ENCODE measurements around the gene RNF31.

Gene RNF31

GRCh38 chr14:24179961-24180796 is 32.9 kb downstream of the RNF31 start:
- H3K4me3 ChIP-seq (ENCODE audit: low read depth in 1 of 5, low read length in 5 of 5), result no peak overlapping the region
- peak overlapping the region; percentile 10 for H3K27ac ChIP-seq (ENCODE audit: low read depth, low read length)
- H3K4me1 ChIP-seq (ENCODE audit: control insufficient read depth in 5 of 5, insufficient read depth in 5 of 5, low read length in 5 of 5), result no peaks in the 10 kb centered on the region
- H3K36me3 ChIP-seq (ENCODE audit: control insufficient read depth in 5 of 5, insufficient read depth in 5 of 5, low read length in 5 of 5), result peaks cover 0 to 95% (median 87%) of the 10 kb centered on the region in 5 donors
- H3K9me3 ChIP-seq (ENCODE audit: control insufficient read depth in 5 of 5, low read length in 5 of 5), result no peaks in the 10 kb centered on the region
- no peaks in the 10 kb centered on the region for H3K27me3 ChIP-seq (ENCODE audit: control insufficient read depth in 5 of 5, insufficient read depth in 4 of 5, low read length in 5 of 5)
- peak overlapping the region in 1 of 5 donors; percentile 37 for H3K9ac ChIP-seq (ENCODE audit: low read length in 5 of 5)

GRCh38 chr14:24181371-24182077 is 34.2 kb downstream of the RNF31 start:
- Histone ChIP-seq H3K27ac (ENCODE audit: low read depth, low read length) (no peak overlapping the region), H3K4me1 (ENCODE audit: control insufficient read depth in 5 of 5, insufficient read depth in 5 of 5, low read length in 5 of 5) (no peaks in the 10 kb centered on the region), H3K9me3 (ENCODE audit: control insufficient read depth in 5 of 5, low read length in 5 of 5) (no peaks in the 10 kb centered on the region), H3K27me3 (ENCODE audit: control insufficient read depth in 5 of 5, insufficient read depth in 4 of 5, low read length in 5 of 5) (no peaks in the 10 kb centered on the region), H3K9ac (ENCODE audit: low read length in 5 of 5) (no peak overlapping the region), H3K36me3 (ENCODE audit: control insufficient read depth in 5 of 5, insufficient read depth in 5 of 5, low read length in 5 of 5) (peaks cover 0 to 100% (median 95%) of the 10 kb centered on the region in 5 donors), H3K4me3 (ENCODE audit: low read depth in 1 of 5, low read length in 5 of 5) (no peak overlapping the region)

- Histone ChIP-seq H3K4me1 (ENCODE audit: control insufficient read depth in 5 of 5, insufficient read depth in 5 of 5, low read length in 5 of 5) (peaks cover 0 to under 1% (median under 1%) of the 10 kb centered on the region in 5 donors), H3K27me3 (ENCODE audit: control insufficient read depth in 5 of 5, insufficient read depth in 4 of 5, low read length in 5 of 5) (no peaks in the 10 kb centered on the region), H3K36me3 (ENCODE audit: control insufficient read depth in 5 of 5, insufficient read depth in 5 of 5, low read length in 5 of 5) (peaks cover 0 to 100% (median 93%) of the 10 kb centered on the region in 5 donors), H3K4me3 (ENCODE audit: low read depth in 1 of 5, low read length in 5 of 5) (no peak overlapping the region), H3K27ac (ENCODE audit: low read depth, low read length) (no peak overlapping the region), H3K9ac (ENCODE audit: low read length in 5 of 5) (no peak overlapping the region), H3K9me3 (ENCODE audit: control insufficient read depth in 5 of 5, low read length in 5 of 5) (no peaks in the 10 kb centered on the region)
These were observed 35.0 kb downstream of the RNF31 start for GRCh38 chr14:24182110-24182882.

GRCh38 chr14:24183014-24183481 is 35.8 kb downstream of the RNF31 start:
- Histone ChIP-seq H3K4me1 (ENCODE audit: control insufficient read depth in 5 of 5, insufficient read depth in 5 of 5, low read length in 5 of 5) (peaks cover 4 to 8% (median 8%) of the 10 kb centered on the region in 5 donors), H3K27me3 (ENCODE audit: control insufficient read depth in 5 of 5, insufficient read depth in 4 of 5, low read length in 5 of 5) (no peaks in the 10 kb centered on the region), H3K36me3 (ENCODE audit: control insufficient read depth in 5 of 5, insufficient read depth in 5 of 5, low read length in 5 of 5) (peaks cover 0 to 94% (median 86%) of the 10 kb centered on the region in 5 donors), H3K9me3 (ENCODE audit: control insufficient read depth in 5 of 5, low read length in 5 of 5) (no peaks in the 10 kb centered on the region), H3K4me3 (ENCODE audit: low read depth in 1 of 5, low read length in 5 of 5) (no peak overlapping the region), H3K27ac (ENCODE audit: low read depth, low read length) (no peak overlapping the region), H3K9ac (ENCODE audit: low read length in 5 of 5) (no peak overlapping the region)

GRCh38 chr14:24184104-24184970 is 37.0 kb downstream of the RNF31 start:
- Histone ChIP-seq H3K27me3 (ENCODE audit: control insufficient read depth in 5 of 5, insufficient read depth in 4 of 5, low read length in 5 of 5) (no peaks in the 10 kb centered on the region), H3K9me3 (ENCODE audit: control insufficient read depth in 5 of 5, low read length in 5 of 5) (no peaks in the 10 kb centered on the region), H3K36me3 (ENCODE audit: control insufficient read depth in 5 of 5, insufficient read depth in 5 of 5, low read length in 5 of 5) (peaks cover 0 to 81% (median 73%) of the 10 kb centered on the region in 5 donors), H3K4me1 (ENCODE audit: control insufficient read depth in 5 of 5, insufficient read depth in 5 of 5, low read length in 5 of 5) (peaks cover 6 to 20% (median 18%) of the 10 kb centered on the region in 5 donors), H3K4me3 (ENCODE audit: low read depth in 1 of 5, low read length in 5 of 5) (no peak overlapping the region), H3K9ac (ENCODE audit: low read length in 5 of 5) (no peak overlapping the region), H3K27ac (ENCODE audit: low read depth, low read length) (no peak overlapping the region)

GRCh38 chr14:24185026-24185425 is 37.7 kb downstream of the RNF31 start:
- Histone ChIP-seq H3K4me1 (ENCODE audit: control insufficient read depth in 5 of 5, insufficient read depth in 5 of 5, low read length in 5 of 5) (peaks cover 6 to 20% (median 19%) of the 10 kb centered on the region in 5 donors), H3K9me3 (ENCODE audit: control insufficient read depth in 5 of 5, low read length in 5 of 5) (no peaks in the 10 kb centered on the region), H3K27me3 (ENCODE audit: control insufficient read depth in 5 of 5, insufficient read depth in 4 of 5, low read length in 5 of 5) (no peaks in the 10 kb centered on the region), H3K4me3 (ENCODE audit: low read depth in 1 of 5, low read length in 5 of 5) (no peak overlapping the region), H3K9ac (ENCODE audit: low read length in 5 of 5) (no peak overlapping the region), H3K27ac (ENCODE audit: low read depth, low read length) (no peak overlapping the region), H3K36me3 (ENCODE audit: control insufficient read depth in 5 of 5, insufficient read depth in 5 of 5, low read length in 5 of 5) (peaks cover 0 to 76% (median 66%) of the 10 kb centered on the region in 5 donors)

- Histone ChIP-seq H3K36me3 (ENCODE audit: control insufficient read depth in 5 of 5, insufficient read depth in 5 of 5, low read length in 5 of 5) (peaks cover 0 to 75% (median 65%) of the 10 kb centered on the region in 5 donors), H3K4me3 (ENCODE audit: low read depth in 1 of 5, low read length in 5 of 5) (no peak overlapping the region), H3K9ac (ENCODE audit: low read length in 5 of 5) (no peak overlapping the region), H3K9me3 (ENCODE audit: control insufficient read depth in 5 of 5, low read length in 5 of 5) (no peaks in the 10 kb centered on the region), H3K27ac (ENCODE audit: low read depth, low read length) (no peak overlapping the region), H3K27me3 (ENCODE audit: control insufficient read depth in 5 of 5, insufficient read depth in 4 of 5, low read length in 5 of 5) (no peaks in the 10 kb centered on the region), H3K4me1 (ENCODE audit: control insufficient read depth in 5 of 5, insufficient read depth in 5 of 5, low read length in 5 of 5) (peaks cover 6 to 20% (median 19%) of the 10 kb centered on the region in 5 donors)
These were observed 38.4 kb downstream of the RNF31 start for GRCh38 chr14:24185741-24186140.

GRCh38 chr14:24186831-24187538 is 39.7 kb downstream of the RNF31 start:
- H3K9ac ChIP-seq (ENCODE audit: low read length in 5 of 5), result no peak overlapping the region
- H3K4me1 ChIP-seq (ENCODE audit: control insufficient read depth in 5 of 5, insufficient read depth in 5 of 5, low read length in 5 of 5), result peaks cover 6 to 20% (median 19%) of the 10 kb centered on the region in 5 donors
- H3K27ac ChIP-seq (ENCODE audit: low read depth, low read length), result no peak overlapping the region
- H3K9me3 ChIP-seq (ENCODE audit: control insufficient read depth in 5 of 5, low read length in 5 of 5), result no peaks in the 10 kb centered on the region
- no peak overlapping the region for H3K4me3 ChIP-seq (ENCODE audit: low read depth in 1 of 5, low read length in 5 of 5)
- no peaks in the 10 kb centered on the region for H3K27me3 ChIP-seq (ENCODE audit: control insufficient read depth in 5 of 5, insufficient read depth in 4 of 5, low read length in 5 of 5)
- peaks cover 5 to 71% (median 57%) of the 10 kb centered on the region in 5 donors for H3K36me3 ChIP-seq (ENCODE audit: control insufficient read depth in 5 of 5, insufficient read depth in 5 of 5, low read length in 5 of 5)

Measured in subcutaneous abdominal adipose tissue (tissue), 5 donors.